ENCODE results near the gene CPT1C.

The CPT1C gene

DNA sequence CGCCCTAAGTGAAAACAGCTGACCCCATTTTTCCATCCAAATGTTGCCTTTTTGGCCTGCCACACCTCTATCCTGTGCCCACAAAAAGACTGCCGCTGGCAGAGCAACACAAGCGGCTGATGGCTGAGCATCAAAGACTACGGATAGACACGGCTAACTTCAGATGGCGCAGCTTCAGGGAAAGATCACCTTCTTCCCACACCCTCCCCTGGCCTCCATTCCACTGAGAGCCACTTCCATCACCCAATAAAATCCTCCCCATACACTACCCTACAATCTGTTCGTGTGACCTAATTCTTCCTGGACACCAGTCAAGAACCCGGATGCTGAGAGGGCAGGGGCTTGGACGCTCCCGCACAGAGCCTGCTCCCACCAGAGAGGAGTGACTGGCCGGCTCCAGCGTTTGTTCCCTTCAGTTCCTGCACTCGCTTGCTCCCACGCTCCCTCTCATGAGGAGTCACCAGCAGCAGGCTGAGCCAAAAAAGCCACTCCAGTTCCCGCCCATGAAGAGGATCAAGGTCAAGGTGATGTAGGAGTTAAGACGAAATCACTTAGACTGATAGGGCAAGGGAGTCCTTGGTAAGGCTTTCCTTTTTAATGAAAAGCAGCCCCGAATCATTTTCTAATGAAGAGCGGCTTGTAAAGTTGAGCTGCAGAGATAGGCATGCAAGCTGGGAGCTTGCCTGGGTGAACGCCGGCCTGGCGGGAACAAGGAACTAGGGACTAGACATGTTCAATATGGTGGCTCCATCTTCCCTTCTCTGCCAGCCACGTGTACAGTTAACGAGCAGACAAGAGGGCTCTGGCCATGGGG, 36.5 kb downstream of the CPT1C start:
- TF ChIP-seq, protein P1, sequence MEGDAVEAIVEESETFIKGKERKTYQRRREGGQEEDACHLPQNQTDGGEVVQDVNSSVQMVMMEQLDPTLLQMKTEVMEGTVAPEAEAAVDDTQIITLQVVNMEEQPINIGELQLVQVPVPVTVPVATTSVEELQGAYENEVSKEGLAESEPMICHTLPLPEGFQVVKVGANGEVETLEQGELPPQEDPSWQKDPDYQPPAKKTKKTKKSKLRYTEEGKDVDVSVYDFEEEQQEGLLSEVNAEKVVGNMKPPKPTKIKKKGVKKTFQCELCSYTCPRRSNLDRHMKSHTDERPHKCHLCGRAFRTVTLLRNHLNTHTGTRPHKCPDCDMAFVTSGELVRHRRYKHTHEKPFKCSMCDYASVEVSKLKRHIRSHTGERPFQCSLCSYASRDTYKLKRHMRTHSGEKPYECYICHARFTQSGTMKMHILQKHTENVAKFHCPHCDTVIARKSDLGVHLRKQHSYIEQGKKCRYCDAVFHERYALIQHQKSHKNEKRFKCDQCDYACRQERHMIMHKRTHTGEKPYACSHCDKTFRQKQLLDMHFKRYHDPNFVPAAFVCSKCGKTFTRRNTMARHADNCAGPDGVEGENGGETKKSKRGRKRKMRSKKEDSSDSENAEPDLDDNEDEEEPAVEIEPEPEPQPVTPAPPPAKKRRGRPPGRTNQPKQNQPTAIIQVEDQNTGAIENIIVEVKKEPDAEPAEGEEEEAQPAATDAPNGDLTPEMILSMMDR (IDR thresholded peaks at IDR 0.05; ENCODE audit: poor library complexity, severe bottlenecking): no peak
- Histone ChIP-seq H3K9me3 (ENCODE audit: severe bottlenecking) (no peaks in the 10 kb centered on the region), H3K27me3 (ENCODE audit: insufficient read depth, poor library complexity, severe bottlenecking) (no peaks in the 10 kb centered on the region), H3K4me1 (ENCODE audit: insufficient read depth, poor library complexity, severe bottlenecking) (peaks cover 3% of the 10 kb centered on the region), H3K36me3 (ENCODE audit: low read depth) (no peaks in the 10 kb centered on the region), H3K4me3 (ENCODE audit: severe bottlenecking) (no peak overlapping the region), H3K27ac (ENCODE audit: poor library complexity, severe bottlenecking) (no peak overlapping the region)
- ATAC-seq (ENCODE audit: low read depth) (no peak), DNase-seq (ENCODE audit: low spot score) (no peak)

DNA sequence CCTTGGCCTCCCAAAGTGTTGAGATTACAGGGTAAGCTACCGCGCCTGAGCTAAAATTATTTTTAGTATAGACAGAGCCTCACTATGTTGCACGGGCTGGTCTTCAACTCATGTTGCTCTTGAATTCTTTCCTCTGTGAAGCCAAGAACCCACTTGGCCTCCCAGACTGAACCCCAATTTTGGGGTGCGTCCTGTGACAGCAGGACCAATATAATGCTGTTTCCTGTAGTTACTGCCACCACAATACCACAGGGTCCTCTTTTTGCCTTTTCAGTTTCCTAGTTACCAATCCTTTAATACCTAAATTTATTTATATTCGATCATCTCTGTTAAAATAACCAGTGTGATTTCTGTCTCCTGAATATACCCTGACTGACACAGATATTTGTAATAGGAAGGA, 39.2 kb downstream of the CPT1C start:
- Histone ChIP-seq H3K27ac (ENCODE audit: poor library complexity, severe bottlenecking) (no peak overlapping the region), H3K36me3 (ENCODE audit: low read depth) (no peaks in the 10 kb centered on the region), H3K4me1 (ENCODE audit: insufficient read depth, poor library complexity, severe bottlenecking) (no peaks in the 10 kb centered on the region), H3K9me3 (ENCODE audit: severe bottlenecking) (no peaks in the 10 kb centered on the region), H3K27me3 (ENCODE audit: insufficient read depth, poor library complexity, severe bottlenecking) (no peaks in the 10 kb centered on the region), H3K4me3 (ENCODE audit: severe bottlenecking) (no peak overlapping the region)
- TF ChIP-seq, protein P1 (IDR thresholded peaks at IDR 0.05; ENCODE audit: poor library complexity, severe bottlenecking): no peak
- DNase-seq (ENCODE audit: low spot score) (no peak), ATAC-seq (ENCODE audit: low read depth) (no peak)

DNA sequence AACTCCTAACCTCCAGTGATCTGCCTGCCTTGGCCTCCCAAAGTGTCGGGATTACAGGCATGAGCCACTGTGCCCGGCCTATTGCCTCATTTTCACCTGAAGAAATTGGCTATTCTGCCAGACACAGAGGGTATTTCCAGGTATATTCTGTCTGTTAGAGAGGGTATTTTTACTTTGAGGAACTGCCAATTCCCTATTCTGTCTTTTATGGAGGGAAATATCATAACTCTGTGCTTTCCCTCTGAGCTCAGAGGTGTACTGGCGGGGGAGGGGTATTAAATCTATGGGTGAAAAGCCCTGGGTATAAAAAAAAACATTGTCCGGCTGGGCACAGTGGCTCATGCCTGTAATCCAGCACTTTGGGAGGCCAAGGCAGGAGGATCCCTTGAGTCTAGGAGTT, 47.4 kb downstream of the CPT1C start:
- ATAC-seq (ENCODE audit: low read depth) (no peak), DNase-seq (ENCODE audit: low spot score) (no peak)
- no peaks in the 10 kb centered on the region for H3K27me3 ChIP-seq (ENCODE audit: insufficient read depth, poor library complexity, severe bottlenecking)
- no peaks in the 10 kb centered on the region for H3K4me1 ChIP-seq (ENCODE audit: insufficient read depth, poor library complexity, severe bottlenecking)
- H3K9me3 ChIP-seq (ENCODE audit: severe bottlenecking): no peaks in the 10 kb centered on the region
- no peaks in the 10 kb centered on the region for H3K36me3 ChIP-seq (ENCODE audit: low read depth)
- no peak overlapping the region for H3K4me3 ChIP-seq (ENCODE audit: severe bottlenecking)
- TF ChIP-seq, protein P1 (IDR thresholded peaks at IDR 0.05; ENCODE audit: poor library complexity, severe bottlenecking): no peak
- no peak overlapping the region for H3K27ac ChIP-seq (ENCODE audit: poor library complexity, severe bottlenecking)

DNA sequence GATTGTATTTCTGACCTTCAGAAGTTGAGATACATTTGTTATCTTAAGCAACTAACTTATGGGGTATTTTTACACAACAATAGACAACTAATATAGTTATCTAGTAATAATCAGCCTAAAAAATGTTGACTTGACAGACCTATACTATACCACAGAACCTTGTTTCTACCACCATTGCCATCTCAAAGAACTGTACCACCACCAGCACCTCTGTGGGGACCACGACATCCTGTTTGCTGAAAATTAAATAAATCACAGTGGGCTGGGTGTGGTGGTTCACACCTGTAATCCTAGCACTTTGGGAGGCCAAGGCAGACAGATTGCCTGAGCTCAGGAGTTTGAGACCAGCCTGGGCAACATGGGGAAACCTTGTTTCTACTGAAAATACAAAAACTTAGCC, 48.2 kb downstream of the CPT1C start:
- H3K4me1 ChIP-seq (ENCODE audit: insufficient read depth, poor library complexity, severe bottlenecking): no peaks in the 10 kb centered on the region
- no peaks in the 10 kb centered on the region for H3K36me3 ChIP-seq (ENCODE audit: low read depth)
- no peak for ATAC-seq (ENCODE audit: low read depth)
- H3K27ac ChIP-seq (ENCODE audit: poor library complexity, severe bottlenecking): no peak overlapping the region
- TF ChIP-seq, protein P1 (IDR thresholded peaks at IDR 0.05; ENCODE audit: poor library complexity, severe bottlenecking): no peak
- H3K4me3 ChIP-seq (ENCODE audit: severe bottlenecking): no peak overlapping the region
- H3K9me3 ChIP-seq (ENCODE audit: severe bottlenecking): no peaks in the 10 kb centered on the region
- H3K27me3 ChIP-seq (ENCODE audit: insufficient read depth, poor library complexity, severe bottlenecking): no peaks in the 10 kb centered on the region
- DNase-seq (ENCODE audit: low spot score): no peak

DNA sequence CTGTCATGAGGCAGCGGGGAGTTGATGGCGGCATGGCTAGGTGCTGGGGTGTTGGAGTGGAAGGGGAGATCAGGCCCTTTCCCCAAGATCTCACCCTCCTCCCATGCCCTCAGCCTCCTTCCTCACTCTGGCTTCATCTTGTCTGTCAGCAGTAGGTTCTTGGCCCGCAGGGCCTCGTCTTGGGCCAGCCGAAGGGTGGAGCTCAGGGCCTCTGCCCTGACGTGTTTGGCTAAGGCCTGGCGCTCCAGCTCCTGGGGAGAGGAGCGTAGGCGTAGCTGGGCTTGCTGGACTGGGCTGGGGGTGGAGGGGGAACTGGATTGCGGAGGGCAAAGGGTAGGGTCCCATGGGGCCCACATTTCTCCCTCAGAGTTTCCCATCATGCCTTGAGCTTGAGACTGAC, 49.0 kb downstream of the CPT1C start:
- no peaks in the 10 kb centered on the region for H3K27me3 ChIP-seq (ENCODE audit: insufficient read depth, poor library complexity, severe bottlenecking)
- H3K4me1 ChIP-seq (ENCODE audit: insufficient read depth, poor library complexity, severe bottlenecking): no peaks in the 10 kb centered on the region
- TF ChIP-seq, protein P1 (IDR thresholded peaks at IDR 0.05; ENCODE audit: poor library complexity, severe bottlenecking): no peak
- no peak overlapping the region for H3K27ac ChIP-seq (ENCODE audit: poor library complexity, severe bottlenecking)
- H3K36me3 ChIP-seq (ENCODE audit: low read depth): no peaks in the 10 kb centered on the region
- DNase-seq (ENCODE audit: low spot score): no peak
- no peak for ATAC-seq (ENCODE audit: low read depth)
- H3K9me3 ChIP-seq (ENCODE audit: severe bottlenecking): no peaks in the 10 kb centered on the region
- H3K4me3 ChIP-seq (ENCODE audit: severe bottlenecking): no peak overlapping the region
